K562 (cell line): ENCODE data around the gene PRKD2. TPM values are rescaled to one million over a fixed set of nuclear protein-coding genes. Genes with fewer than 3 reads are reported as not detected.
A peak's percentile ranks its signal among the peaks of the same experiment; 100 is the strongest.

Experiments
- ATF3 ChIP-seq, 2 experiments: fragments of 450-650 bp in 1 of 2; sonication (generic) in 1 of 2; formaldehyde crosslinking in 1 of 2; IDR thresholded peaks in 1 of 2; conservative IDR thresholded peaks in 1 of 2; 2 replicates each; pipeline versions ENCODE4 v1.6.1 to v1.8.1; 2016 to 2023; ENCODE audit warnings: mild to moderate bottlenecking in 2 of 2, moderate library complexity in 2 of 2, inconsistent platforms in 1 of 2, missing genetic modification reagents in 1 of 2
- CHAMP1 ChIP-seq: fragments of 450-650 bp; IDR thresholded peaks from 2 replicates; pipeline ENCODE4 v1.6.1; 2016; ENCODE audit warnings: mild to moderate bottlenecking
- ETV6 ChIP-seq, 3 experiments: fragments of 150-350 bp in 1 of 3; sonication (generic) in 1 of 3; formaldehyde crosslinking in 1 of 3; IDR thresholded peaks; 2 replicates each; pipeline versions ENCODE4 v1.6.1 to v1.8.0; 2014 to 2022; ENCODE audit warnings: borderline replicate concordance in 2 of 3, low read depth in 2 of 3, antibody characterized with exemption in 1 of 3, low read length in 1 of 3, mild to moderate bottlenecking in 1 of 3, missing genetic modification reagents in 1 of 3
- HIVEP1 ChIP-seq: fragments of 250-450 bp; sonication (Bioruptor Pico); IDR thresholded peaks from 2 replicates; pipeline ENCODE4 v1.4.0; 2020; ENCODE audit warnings: mild to moderate bottlenecking
- PCBP1 ChIP-seq: fragments of 200-400 bp; formaldehyde crosslinking; IDR thresholded peaks from 2 replicates; pipeline ENCODE4 v1.6.1; 2018; ENCODE audit warnings: mild to moderate bottlenecking, low read depth, low read length; ENCODE audit not compliant: poor library complexity, severe bottlenecking
- PHB ChIP-seq: fragments of 250-450 bp; sonication (Bioruptor Pico); IDR thresholded peaks from 2 replicates; pipeline ENCODE4 v1.5.0; 2021
- POLR2G ChIP-seq: fragments of 200-400 bp; formaldehyde crosslinking; IDR thresholded peaks from 2 replicates; pipeline ENCODE4 v1.6.1; 2017; ENCODE audit warnings: low read depth, mild to moderate bottlenecking, antibody characterized with exemption, low read length, moderate library complexity
- RBFOX2 ChIP-seq: fragments of 200-400 bp; formaldehyde crosslinking; IDR thresholded peaks from 2 replicates; pipeline ENCODE4 v1.6.1; 2017; ENCODE audit warnings: low read depth, mild to moderate bottlenecking, low read length, moderate library complexity
- SMARCA4 ChIP-seq: fragments of 450-650 bp; IDR thresholded peaks from 2 replicates; pipeline ENCODE4 v1.6.1; 2016
- SMARCB1 ChIP-seq: IDR thresholded peaks from 2 replicates; pipeline ENCODE4 v1.6.1; 2011; ENCODE audit warnings: improper control_type of control experiment, low read depth; ENCODE audit not compliant: insufficient read length
- SUPT5H ChIP-seq: fragments of 450-650 bp; IDR thresholded peaks from 2 replicates; pipeline ENCODE4 v1.6.1; 2016
- TAF1 ChIP-seq: IDR thresholded peaks from 2 replicates; pipeline ENCODE4 v1.6.1; 2011; ENCODE audit warnings: mild to moderate bottlenecking, low read length, moderate library complexity; ENCODE audit not compliant: insufficient read depth, control insufficient read depth, severe bottlenecking; ENCODE audit errors: extremely low read depth
- TEAD1 ChIP-seq, 2 experiments: fragments of 450-650 bp in 1 of 2; sonication (generic) in 1 of 2; formaldehyde crosslinking; IDR thresholded peaks; 2 replicates each; pipeline versions ENCODE4 v1.4.0 to v1.8.0; 2020 to 2022; ENCODE audit warnings: mild to moderate bottlenecking in 2 of 2, missing genetic modification reagents in 1 of 2
- XRCC5 ChIP-seq: fragments of 200-400 bp; formaldehyde crosslinking; IDR thresholded peaks from 2 replicates; pipeline ENCODE4 v1.6.1; 2017; ENCODE audit warnings: low read depth, mild to moderate bottlenecking, low read length
- ZBTB8A ChIP-seq: fragments of 450-650 bp; IDR thresholded peaks from 2 replicates; pipeline ENCODE4 v1.6.1; 2018; ENCODE audit warnings: mild to moderate bottlenecking, moderate library complexity; ENCODE audit not compliant: partially characterized antibody
- ZC3H11A ChIP-seq: IDR thresholded peaks from 2 replicates; pipeline ENCODE4 v1.6.1; 2012; ENCODE audit warnings: low read depth, low read length, improper control_type of control experiment
- ZNF445 ChIP-seq: fragments of 250-450 bp; sonication (Bioruptor Pico); IDR thresholded peaks from 2 replicates; pipeline ENCODE4 v1.4.0; 2020; ENCODE audit warnings: low read depth, mild to moderate bottlenecking, moderate library complexity
- polyA plus RNA-seq, 8 experiments: library from polyadenylated mRNA; depleted of rRNA in 4 of 8; stranded (reverse) in 5 of 8; unstranded in 3 of 8; fragments of >200 nt; fragmentation: Nextera tagmentation in 2 of 8; fragmentation: Illumina TruSeq in 1 of 8; extraction: Ambion mirVana in 2 of 8; extraction: Trizol in 1 of 8; gene quantifications; 2 replicates each; pipeline versions ENCODE4 v1.2.1 to v1.2.3, GENCODE V29; 2011 to 2014; ENCODE audit warnings: inconsistent platforms in 1 of 8, missing spikeins in 1 of 8
- total RNA-seq, 7 experiments: library from RNA; depleted of rRNA in 6 of 7; stranded (reverse); fragments of >200 nt in 6 of 7; fragmentation: Illumina TruSeq in 2 of 7; extraction: Trizol in 2 of 7; gene quantifications; 2 replicates each; pipeline versions ENCODE4 v1.2.1 to v1.2.3, GENCODE V29; 2011 to 2021; ENCODE audit warnings: low replicate concordance in 1 of 7
- TF ChIP-seq, protein P1 (sequence below), 2 experiments: IDR thresholded peaks; 2 replicates each; pipeline ENCODE4 v1.6.1; 2011; ENCODE audit warnings: borderline replicate concordance in 1 of 2, control low read depth in 1 of 2, low read depth in 1 of 2, low read length in 1 of 2, mild to moderate bottlenecking in 1 of 2, mixed read lengths in 1 of 2, moderate library complexity in 1 of 2; ENCODE audit not compliant: insufficient read depth in 1 of 2, insufficient read length in 1 of 2, poor library complexity in 1 of 2, severe bottlenecking in 1 of 2; ENCODE audit errors: extremely low read depth in 1 of 2
- TF ChIP-seq, protein P2 (sequence below): fragments of 250-450 bp; sonication (Bioruptor Pico); IDR thresholded peaks from 2 replicates; pipeline ENCODE4 v1.4.0; 2020; ENCODE audit warnings: borderline replicate concordance

Gene PRKD2
- total and polyA plus RNA-seq, 9 of the 15 experiments (the other 6 are each of a cell fraction or from before 2014, with no cell fraction given): 1.8 to 60.0 (median 15.0) TPM

GRCh38 chr19:46713781-46714443, 3.0 kb downstream of the PRKD2 start (continued):
- TF ChIP-seq RBFOX2 (peak; percentile 55), ETV6 (IDR thresholded peaks at IDR 0.05; ENCODE audit: borderline replicate concordance in 1 of 2, low read depth in 2 of 2, low read length in 1 of 2) (no peak), ETV6 (CRISPR knock-in tag; IDR thresholded peaks at IDR 0.05; ENCODE audit: borderline replicate concordance) (no peak), POLR2G (peak; percentile 63), ZNF445 (no peak), PHB (CRISPR knock-in tag) (no peak), HIVEP1 (CRISPR knock-in tag) (no peak), SMARCB1 (no peak), ATF3 (IDR thresholded peaks at IDR 0.05) (no peak), ATF3 (CRISPR knock-in tag; conservative IDR thresholded peaks at IDR 0.05) (no peak), PCBP1 (peak; percentile 62), SMARCA4 (no peak), SUPT5H (peak; percentile 42), CHAMP1 (no peak), XRCC5 (no peak), TAF1 (peak; percentile 35), ZC3H11A (no peak), ZBTB8A (no peak), TEAD1 (CRISPR knock-in tag; IDR thresholded peaks at IDR 0.05) (no peak)
- TF ChIP-seq, protein P1, sequence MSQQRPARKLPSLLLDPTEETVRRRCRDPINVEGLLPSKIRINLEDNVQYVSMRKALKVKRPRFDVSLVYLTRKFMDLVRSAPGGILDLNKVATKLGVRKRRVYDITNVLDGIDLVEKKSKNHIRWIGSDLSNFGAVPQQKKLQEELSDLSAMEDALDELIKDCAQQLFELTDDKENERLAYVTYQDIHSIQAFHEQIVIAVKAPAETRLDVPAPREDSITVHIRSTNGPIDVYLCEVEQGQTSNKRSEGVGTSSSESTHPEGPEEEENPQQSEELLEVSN (IDR thresholded peaks at IDR 0.05; ENCODE audit: borderline replicate concordance in 1 of 2, extremely low read depth in 1 of 2, insufficient read depth in 1 of 2, insufficient read length in 1 of 2, low read depth in 1 of 2, low read length in 1 of 2, poor library complexity in 1 of 2, severe bottlenecking in 1 of 2): peak in 1 of 2 experiments; percentile 13
- TF ChIP-seq, protein P2, sequence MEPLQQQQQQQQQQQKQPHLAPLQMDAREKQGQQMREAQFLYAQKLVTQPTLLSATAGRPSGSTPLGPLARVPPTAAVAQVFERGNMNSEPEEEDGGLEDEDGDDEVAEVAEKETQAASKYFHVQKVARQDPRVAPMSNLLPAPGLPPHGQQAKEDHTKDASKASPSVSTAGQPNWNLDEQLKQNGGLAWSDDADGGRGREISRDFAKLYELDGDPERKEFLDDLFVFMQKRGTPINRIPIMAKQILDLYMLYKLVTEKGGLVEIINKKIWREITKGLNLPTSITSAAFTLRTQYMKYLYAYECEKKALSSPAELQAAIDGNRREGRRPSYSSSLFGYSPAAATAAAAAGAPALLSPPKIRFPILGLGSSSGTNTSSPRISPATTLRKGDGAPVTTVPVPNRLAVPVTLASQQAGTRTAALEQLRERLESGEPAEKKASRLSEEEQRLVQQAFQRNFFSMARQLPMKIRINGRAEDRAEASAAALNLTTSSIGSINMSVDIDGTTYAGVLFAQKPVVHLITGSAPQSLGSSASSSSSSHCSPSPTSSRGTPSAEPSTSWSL: no peak
